Ectodermal cell (in vitro differentiated cells): ENCODE data around the gene GPC6.

Source experiments
- H3K27ac ChIP-seq: 2 replicates; pipeline ENCODE4 v1.7.0; 2013; ENCODE audit warnings: mild to moderate bottlenecking, low read depth, low read length; ENCODE audit not compliant: insufficient read depth, poor library complexity, severe bottlenecking
- H3K27me3 ChIP-seq: 2 replicates; pipeline ENCODE4 v1.7.0; 2013; ENCODE audit warnings: mild to moderate bottlenecking, low read length; ENCODE audit not compliant: insufficient read depth, control insufficient read depth, poor library complexity, severe bottlenecking
- H3K36me3 ChIP-seq: one replicate; pipeline ENCODE4 v1.7.0; 2013; ENCODE audit warnings: low read length; ENCODE audit not compliant: control insufficient read depth, insufficient read depth
- H3K4me1 ChIP-seq: one replicate; pipeline ENCODE4 v1.7.0; 2013; ENCODE audit warnings: low read length; ENCODE audit not compliant: control insufficient read depth, insufficient read depth
- H3K4me3 ChIP-seq: 2 replicates; pipeline ENCODE4 v1.7.0; 2013; ENCODE audit warnings: low read depth, low read length, control low read depth; ENCODE audit not compliant: insufficient read depth
- H3K9me3 ChIP-seq: 2 replicates; pipeline ENCODE4 v1.7.0; 2013; ENCODE audit warnings: mild to moderate bottlenecking, low read length, moderate library complexity; ENCODE audit not compliant: control insufficient read depth
- WGBS, 2 experiments: methylation state at CpG; one replicate each; pipeline ENCODE4 v1.1.7; 2013; ENCODE audit warnings: missing lambda C conversion rate in 2 of 2; 5-methylcytosine and 5-hydroxymethylcytosine counted together

GPC6 gene

DNA sequence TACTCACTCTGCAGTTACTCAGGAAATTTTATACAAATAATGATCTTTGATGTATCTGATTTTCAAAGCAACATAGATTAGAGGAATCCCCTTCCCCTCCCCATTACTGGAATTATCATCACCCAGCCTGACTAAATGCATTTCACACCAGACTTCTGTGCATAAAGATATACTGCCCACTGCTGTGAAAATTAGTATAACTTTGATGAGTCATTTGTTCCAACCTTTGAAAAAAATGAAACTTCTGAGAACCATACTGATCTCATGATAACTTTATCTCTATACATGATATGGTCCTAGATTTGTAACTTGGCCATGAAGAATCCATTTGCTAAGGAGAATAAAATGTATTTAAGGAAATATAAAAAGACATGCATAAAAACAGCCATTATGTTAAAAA is 63.9 kb downstream of the GPC6 start:
- Histone ChIP-seq H3K36me3 (no peaks in the 10 kb centered on the region), H3K9me3 (no peaks in the 10 kb centered on the region), H3K4me3 (no peak overlapping the region), H3K4me1 (peaks cover 3% of the 10 kb centered on the region), H3K27me3 (no peaks in the 10 kb centered on the region), H3K27ac (no peak overlapping the region)

DNA sequence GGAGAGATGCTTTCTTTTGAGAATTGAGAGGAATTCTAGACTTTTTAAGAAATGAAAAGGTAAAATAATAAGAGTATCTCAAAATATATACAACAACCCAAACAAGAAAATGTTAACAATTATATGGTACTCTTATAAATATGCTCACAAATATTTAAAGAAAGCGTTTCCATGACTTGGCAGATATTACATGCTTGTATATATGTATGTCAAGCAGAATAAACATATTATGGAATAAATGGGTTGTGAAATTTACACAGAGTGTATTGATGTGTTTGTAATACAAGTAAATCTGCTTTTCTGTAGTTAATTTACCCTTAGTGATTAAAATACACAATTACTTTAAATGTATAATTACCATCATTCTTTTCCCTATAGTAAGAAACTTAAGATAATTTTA is 65.8 kb downstream of the GPC6 start:
- Histone ChIP-seq H3K27me3 (no peaks in the 10 kb centered on the region), H3K27ac (no peak overlapping the region), H3K4me3 (no peak overlapping the region), H3K36me3 (no peaks in the 10 kb centered on the region), H3K9me3 (no peaks in the 10 kb centered on the region), H3K4me1 (peaks cover 3% of the 10 kb centered on the region)
- no CpG with 5 or more reads among the region's 1 CpG for whole genome bisulfite sequencing, 2 experiments

DNA sequence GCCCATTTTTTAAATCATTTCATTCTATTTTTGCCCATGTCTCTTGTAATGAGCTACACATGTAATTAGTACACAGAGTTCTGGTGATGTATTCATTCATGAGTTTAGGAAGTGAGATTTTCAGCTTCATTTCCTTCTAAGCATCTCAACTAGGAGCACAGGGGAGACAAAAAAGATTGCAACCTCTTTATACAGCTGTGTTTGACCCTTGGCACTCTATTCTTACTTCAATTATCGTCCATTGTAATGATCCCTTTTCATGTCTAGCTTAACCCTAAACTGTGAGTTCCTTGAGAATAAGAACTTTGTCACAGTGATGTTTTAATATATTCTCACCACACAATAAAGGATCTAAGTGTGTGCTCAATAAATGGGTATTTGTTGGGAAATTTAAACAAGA is 67.1 kb downstream of the GPC6 start:
- H3K27me3 ChIP-seq = no peaks in the 10 kb centered on the region
- WGBS, 2 experiments = 78 to 83% methylated on average over 1 of the region's 1 CpG
- no peaks in the 10 kb centered on the region for H3K9me3 ChIP-seq
- no peak overlapping the region for H3K4me3 ChIP-seq
- H3K4me1 ChIP-seq = peaks cover 3% of the 10 kb centered on the region
- H3K27ac ChIP-seq = no peak overlapping the region
- no peaks in the 10 kb centered on the region for H3K36me3 ChIP-seq

DNA sequence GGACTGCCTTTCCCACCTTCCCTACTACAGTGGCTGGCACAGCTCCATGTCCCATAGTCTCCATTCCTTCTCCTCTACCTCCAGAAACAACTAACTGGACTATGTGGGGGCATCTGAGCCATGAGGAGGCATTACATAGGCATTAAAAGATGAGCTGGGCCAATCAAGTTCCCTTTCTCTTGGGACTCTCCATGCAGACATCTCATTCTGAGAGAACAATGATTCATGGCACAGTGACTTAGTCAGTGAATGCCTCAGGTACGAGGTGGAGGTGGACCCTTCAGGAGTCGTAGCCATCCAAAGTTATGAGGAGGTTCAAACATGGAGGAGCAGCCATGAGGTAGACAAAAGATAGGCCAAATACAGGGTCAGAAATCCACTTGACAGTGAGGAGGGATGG is 70.0 kb downstream of the GPC6 start:
- Histone ChIP-seq H3K27ac (no peak overlapping the region), H3K36me3 (no peaks in the 10 kb centered on the region), H3K4me1 (peaks cover 3% of the 10 kb centered on the region), H3K4me3 (no peak overlapping the region), H3K9me3 (no peaks in the 10 kb centered on the region), H3K27me3 (no peaks in the 10 kb centered on the region)
- 93 to 98% methylated on average over 2 of the region's 2 CpGs for WGBS, 2 experiments

DNA sequence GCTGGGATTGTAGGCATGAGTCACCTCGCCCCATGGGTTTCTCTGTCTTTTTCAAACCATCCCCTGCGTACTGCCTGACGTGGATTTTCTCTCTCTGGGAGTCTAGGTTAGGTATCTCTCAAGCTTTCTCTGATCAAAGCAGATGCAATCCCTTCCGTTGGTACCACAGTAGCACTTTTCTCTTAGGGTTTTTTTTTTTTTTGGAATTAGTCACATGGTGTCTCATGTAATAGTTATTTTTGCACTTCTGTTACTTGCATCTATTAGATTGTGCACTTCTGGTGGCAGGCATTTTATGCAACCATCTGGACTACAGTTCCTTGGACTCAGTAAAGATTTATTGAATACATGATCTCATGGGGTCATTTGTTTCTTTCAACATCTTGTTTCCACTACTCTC is 72.1 kb downstream of the GPC6 start:
- Histone ChIP-seq H3K9me3 (no peaks in the 10 kb centered on the region), H3K36me3 (no peaks in the 10 kb centered on the region), H3K27me3 (no peaks in the 10 kb centered on the region), H3K4me1 (peaks cover 3% of the 10 kb centered on the region), H3K27ac (no peak overlapping the region), H3K4me3 (no peak overlapping the region)
- 86 to 92% methylated on average over 4 of the region's 4 CpGs for WGBS, 2 experiments

DNA sequence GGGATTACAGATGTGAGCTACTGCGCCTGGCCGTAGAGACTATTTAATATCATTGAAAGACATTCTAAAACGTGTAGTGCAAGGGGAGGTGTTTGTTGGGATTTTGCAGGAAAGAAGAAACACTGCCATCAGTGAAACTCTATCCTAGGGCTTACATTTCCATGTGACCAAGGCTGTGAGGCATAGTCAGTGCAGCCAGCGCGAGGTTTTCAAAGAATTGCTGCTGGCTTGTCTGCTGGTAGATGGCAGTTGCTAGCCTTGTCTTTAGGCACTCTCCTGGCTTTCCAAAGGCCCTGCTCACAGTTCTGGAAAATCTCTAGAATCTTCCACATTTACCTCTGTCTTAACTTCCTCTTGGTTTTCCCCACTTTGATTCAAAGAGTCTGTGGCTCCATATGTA is 77.5 kb downstream of the GPC6 start:
- H3K4me1 ChIP-seq = no peaks in the 10 kb centered on the region
- H3K9me3 ChIP-seq = no peaks in the 10 kb centered on the region
- no peaks in the 10 kb centered on the region for H3K27me3 ChIP-seq
- WGBS, 2 experiments = 83 to 93% methylated on average over 5 of the region's 5 CpGs
- H3K4me3 ChIP-seq = no peak overlapping the region
- H3K27ac ChIP-seq = no peak overlapping the region
- no peaks in the 10 kb centered on the region for H3K36me3 ChIP-seq

DNA sequence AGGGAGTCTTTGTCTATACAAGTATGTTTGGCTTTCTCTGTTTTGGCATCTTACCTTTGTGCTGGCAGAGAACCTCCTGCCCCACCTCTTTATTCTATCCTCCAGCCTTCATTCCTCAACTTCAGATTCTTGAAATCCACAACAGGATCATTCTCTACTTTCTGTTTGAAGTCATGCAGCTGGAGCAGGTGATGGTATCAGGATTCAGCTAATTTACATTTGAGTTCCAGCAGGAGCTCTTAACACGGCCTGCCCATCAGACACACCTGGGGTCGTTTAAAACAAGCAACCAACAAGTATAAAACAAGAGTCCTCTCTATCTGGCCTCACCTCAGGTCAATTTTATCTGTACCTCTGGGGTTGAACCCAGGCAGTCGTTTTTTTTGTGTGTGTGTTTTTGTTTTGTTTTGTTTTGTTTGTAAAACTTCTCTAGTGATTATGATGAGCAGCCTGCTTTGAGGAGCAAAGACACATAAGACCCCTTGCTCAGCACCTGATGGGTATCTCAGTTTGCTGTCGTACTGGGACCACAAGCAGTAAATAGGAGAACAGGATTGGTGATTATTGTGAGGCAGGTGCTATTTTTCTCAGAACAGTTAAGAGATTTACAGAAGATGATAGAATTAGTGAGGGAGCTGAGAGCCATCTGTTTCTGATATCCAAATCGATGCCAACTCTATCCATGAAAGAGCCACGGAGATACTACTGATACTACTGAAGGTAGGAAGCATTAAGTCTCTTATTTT is 78.4 kb downstream of the GPC6 start:
- no peak overlapping the region for H3K27ac ChIP-seq
- no peak overlapping the region for H3K4me3 ChIP-seq
- no peaks in the 10 kb centered on the region for H3K9me3 ChIP-seq
- no peaks in the 10 kb centered on the region for H3K27me3 ChIP-seq
- H3K4me1 ChIP-seq = no peaks in the 10 kb centered on the region
- H3K36me3 ChIP-seq = no peaks in the 10 kb centered on the region
- 67 to 71% methylated on average over 6 of the region's 6 CpGs for WGBS, 2 experiments

DNA sequence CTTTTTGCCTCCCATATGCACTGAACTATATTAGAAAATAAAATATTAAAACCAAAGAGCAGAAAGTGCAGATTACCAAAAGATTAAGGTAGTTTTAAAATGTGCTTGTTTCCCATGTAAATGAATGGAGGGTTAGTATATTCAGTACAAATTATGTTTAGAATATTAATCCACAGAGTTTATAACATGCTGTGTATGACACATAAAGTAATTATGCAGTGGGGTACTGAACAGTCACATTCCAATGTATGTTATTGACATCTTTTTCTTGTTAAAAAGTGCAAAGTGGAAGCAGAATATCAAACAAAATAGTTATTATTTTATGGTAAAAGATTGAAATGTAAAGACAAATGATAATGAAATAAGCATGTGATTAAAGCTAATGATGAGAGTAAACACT is 79.3 kb downstream of the GPC6 start:
- no peaks in the 10 kb centered on the region for H3K36me3 ChIP-seq
- no peaks in the 10 kb centered on the region for H3K27me3 ChIP-seq
- no peak overlapping the region for H3K4me3 ChIP-seq
- H3K27ac ChIP-seq = no peak overlapping the region
- no peaks in the 10 kb centered on the region for H3K9me3 ChIP-seq
- no peaks in the 10 kb centered on the region for H3K4me1 ChIP-seq

DNA sequence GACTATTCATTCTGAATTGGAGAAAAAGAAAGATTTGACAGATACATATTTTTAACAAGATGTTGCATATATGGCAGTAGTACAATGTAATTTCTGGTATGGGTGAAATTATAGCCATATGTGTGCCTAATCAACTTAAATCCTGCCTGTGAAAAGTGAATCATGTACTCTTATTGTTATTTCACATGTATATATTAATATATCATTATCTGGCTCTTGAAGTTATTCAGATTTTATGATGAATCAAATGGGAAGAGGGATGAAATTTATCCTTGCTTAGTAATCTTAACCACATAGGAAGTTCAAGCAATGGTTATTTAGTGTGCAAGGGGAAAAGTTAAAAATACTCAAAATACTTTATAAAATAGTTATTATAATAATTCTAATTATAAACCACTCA is 80.5 kb downstream of the GPC6 start:
- H3K27ac ChIP-seq = no peak overlapping the region
- H3K4me1 ChIP-seq = no peaks in the 10 kb centered on the region
- no peaks in the 10 kb centered on the region for H3K27me3 ChIP-seq
- no peaks in the 10 kb centered on the region for H3K9me3 ChIP-seq
- H3K4me3 ChIP-seq = no peak overlapping the region
- no peaks in the 10 kb centered on the region for H3K36me3 ChIP-seq

DNA sequence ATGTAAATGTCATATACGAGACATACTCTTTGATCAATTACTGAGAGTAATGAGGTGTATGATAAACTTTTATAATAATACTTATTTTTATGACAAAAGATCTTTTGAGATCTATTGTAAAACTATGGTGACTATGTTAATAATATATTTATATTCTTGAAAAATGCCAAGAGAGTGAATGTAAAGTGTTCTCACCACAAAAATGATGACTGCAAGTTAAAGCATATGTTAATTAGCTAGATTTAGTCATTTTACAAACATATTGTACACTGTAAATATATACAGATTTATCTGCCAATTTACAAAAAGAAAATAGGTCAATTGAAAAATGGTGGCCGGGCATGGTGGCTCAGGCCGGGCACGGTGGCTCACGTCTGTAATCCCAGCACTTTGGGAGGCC is 81.0 kb downstream of the GPC6 start:
- H3K4me3 ChIP-seq = no peak overlapping the region
- 89 to 100% methylated on average over 4 of the region's 5 CpGs for WGBS, 2 experiments
- H3K36me3 ChIP-seq = no peaks in the 10 kb centered on the region
- H3K9me3 ChIP-seq = no peaks in the 10 kb centered on the region
- H3K27me3 ChIP-seq = no peaks in the 10 kb centered on the region
- no peaks in the 10 kb centered on the region for H3K4me1 ChIP-seq
- no peak overlapping the region for H3K27ac ChIP-seq
